NB4 (cell line): ENCODE results near the gene C14orf93.

Experiments
- CTCF ChIP-seq: IDR thresholded peaks from one replicate; pipeline ENCODE4 v1.5.1; 2012; ENCODE audit warnings: low read depth, low read length
- MYC ChIP-seq: IDR thresholded peaks from 2 replicates; pipeline ENCODE4 v1.6.1; 2011; ENCODE audit warnings: low read depth, low read length
- POLR2A ChIP-seq: IDR thresholded peaks from 2 replicates; pipeline ENCODE4 v1.6.1; 2011; ENCODE audit warnings: mild to moderate bottlenecking; ENCODE audit not compliant: insufficient read length; ENCODE audit errors: extremely low read depth

GRCh38 chr14:23047034-23047634 lies 37.2 kb upstream of the C14orf93 start:
- TF ChIP-seq MYC (no peak), POLR2A (no peak), CTCF (no peak)
